HG02981 (cell line): ENCODE results near the gene ZNF618.

ENCODE experiments used
- ATAC-seq: cut with Tn5 transposase; IDR thresholded peaks from one replicate; pipeline ENCODE4 v1.9.1; 2021; ENCODE audit warnings: mild to moderate bottlenecking, moderate library complexity; ENCODE audit not compliant: unreplicated experiment

Gene ZNF618

GRCh38 chr9:114054191-114054690, 178.1 kb downstream of the ZNF618 start:
- no peak for ATAC-seq

- ATAC-seq = no peak
These were observed 179.0 kb downstream of the ZNF618 start for GRCh38 chr9:114055061-114055460.

GRCh38 chr9:114055894-114056293, 179.8 kb downstream of the ZNF618 start:
- ATAC-seq = no peak

GRCh38 chr9:114056527-114056926, 180.4 kb downstream of the ZNF618 start:
- ATAC-seq = no peak

- ATAC-seq = no peak
These were observed 181.2 kb downstream of the ZNF618 start for GRCh38 chr9:114057161-114057885.

GRCh38 chr9:114058688-114059046, 182.6 kb downstream of the ZNF618 start:
- no peak for ATAC-seq

GRCh38 chr9:114059047-114059803, 183.1 kb downstream of the ZNF618 start:
- ATAC-seq = no peak

- no peak for ATAC-seq
These were observed 184.0 kb downstream of the ZNF618 start for GRCh38 chr9:114060070-114060469.

- ATAC-seq = no peak
These were observed 184.6 kb downstream of the ZNF618 start for GRCh38 chr9:114060711-114061110.

- no peak for ATAC-seq
These were observed 185.2 kb downstream of the ZNF618 start for GRCh38 chr9:114061292-114061691.

GRCh38 chr9:114061830-114062474, 185.8 kb downstream of the ZNF618 start:
- no peak for ATAC-seq

GRCh38 chr9:114065304-114065703, 189.2 kb downstream of the ZNF618 start:
- ATAC-seq = no peak

- no peak for ATAC-seq
These were observed 193.5 kb downstream of the ZNF618 start for GRCh38 chr9:114069476-114070187.

- ATAC-seq = no peak
These were observed 194.3 kb downstream of the ZNF618 start for GRCh38 chr9:114070188-114071103.

GRCh38 chr9:114071197-114071795, 195.2 kb downstream of the ZNF618 start:
- ATAC-seq = no peak

- ATAC-seq = no peak
These were observed 196.4 kb downstream of the ZNF618 start for GRCh38 chr9:114072184-114073140.

GRCh38 chr9:114075602-114076001, 199.5 kb downstream of the ZNF618 start:
- no peak for ATAC-seq
